MG63 (cell line): ENCODE data around the gene PRDM8. TPM values are rescaled to one million over a fixed set of nuclear protein-coding genes. Genes with fewer than 3 reads are reported as not detected.

ENCODE experiments used
- DNase-seq: peaks from one replicate; pipeline ENCODE4 v3.0.0-alpha.2; 2020
- H3K27me3 ChIP-seq: fragments of 250-450 bp; sonication (Bioruptor Pico); 2 replicates; pipeline ENCODE4 v1.5.1; 2020; ENCODE audit warnings: mild to moderate bottlenecking, moderate library complexity
- H3K36me3 ChIP-seq: fragments of 250-450 bp; sonication (Bioruptor Pico); 2 replicates; pipeline ENCODE4 v1.5.1; 2020; ENCODE audit warnings: mild to moderate bottlenecking, moderate library complexity
- H3K4me3 ChIP-seq: fragments of 250-450 bp; sonication (Bioruptor Pico); 2 replicates; pipeline ENCODE4 v1.5.1; 2020; ENCODE audit warnings: mild to moderate bottlenecking, moderate library complexity
- H3K9me3 ChIP-seq: fragments of 250-450 bp; sonication (Bioruptor Pico); 2 replicates; pipeline ENCODE4 v1.5.1; 2020; ENCODE audit warnings: mild to moderate bottlenecking, moderate library complexity
- total RNA-seq: library from RNA; depleted of rRNA; stranded (reverse); fragments of >200 nt; shearing (Covaris generic); gene quantifications from 2 replicates; pipeline ENCODE4 v1.2.3, GENCODE V29; 2014; ENCODE audit warnings: low replicate concordance

Gene PRDM8
- total RNA-seq, 1 experiment from 2014 or later, result 3.6 TPM

DNA sequence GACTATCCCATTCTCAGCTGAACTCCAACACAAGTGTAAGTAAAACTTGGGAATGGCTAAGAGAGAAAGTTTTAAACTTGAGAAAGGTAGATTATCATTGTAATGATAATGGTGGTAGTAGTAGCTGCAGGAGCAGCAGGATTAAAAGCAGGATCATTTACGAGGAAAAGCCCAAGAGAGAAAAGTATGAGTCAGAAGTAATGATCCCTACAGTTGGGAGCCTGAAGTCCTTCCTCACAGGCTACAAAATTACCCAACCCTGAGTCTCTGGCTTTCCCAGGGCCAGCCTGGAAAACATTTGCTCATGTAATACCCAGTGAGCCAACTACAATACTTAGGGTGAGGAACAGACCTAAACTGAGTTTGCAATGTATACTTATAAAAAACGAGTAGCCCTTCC lies 4.4 kb upstream of the PRDM8 start:
- Histone ChIP-seq H3K4me3 (no peak overlapping the region), H3K27me3 (no peaks in the 10 kb centered on the region), H3K36me3 (no peaks in the 10 kb centered on the region; the same call in 1 of the 2 replicates), H3K9me3 (no peaks in the 10 kb centered on the region)
- DNase-seq, result peak; percentile 60

- H3K9me3 ChIP-seq, result no peaks in the 10 kb centered on the region
- no peak overlapping the region for H3K4me3 ChIP-seq
- H3K36me3 ChIP-seq, result no peaks in the 10 kb centered on the region; the same call in 1 of the 2 replicates
- H3K27me3 ChIP-seq, result no peaks in the 10 kb centered on the region
- DNase-seq, result no peak
Observed at GRCh38 chr4:80195441-80196140, 1.7 kb upstream of the PRDM8 start.

GRCh38 chr4:80196259-80196921 lies 913 bp upstream of the PRDM8 start:
- DNase-seq, result no peak
- peak overlapping the region; percentile 52 for H3K4me3 ChIP-seq
- no peaks in the 10 kb centered on the region for H3K9me3 ChIP-seq

GRCh38 chr4:80197601-80198440 lies 518 bp downstream of the PRDM8 start:
- Histone ChIP-seq H3K4me3 (peak overlapping the region; percentile 52), H3K27me3 (no peaks in the 10 kb centered on the region)
- DNase-seq, result peak; percentile 43

More at GRCh38 chr4:80196259-80196921, 913 bp upstream of the PRDM8 start:
- Histone ChIP-seq H3K27me3 (no peaks in the 10 kb centered on the region), H3K36me3 (no peaks in the 10 kb centered on the region)

GRCh38 chr4:80198441-80198837 lies 1.1 kb downstream of the PRDM8 start:
- no peak for DNase-seq
- Histone ChIP-seq H3K27me3 (no peaks in the 10 kb centered on the region), H3K36me3 (no peaks in the 10 kb centered on the region), H3K9me3 (no peaks in the 10 kb centered on the region), H3K4me3 (peak overlapping the region; percentile 52)

More at GRCh38 chr4:80197601-80198440, 518 bp downstream of the PRDM8 start:
- Histone ChIP-seq H3K36me3 (no peaks in the 10 kb centered on the region), H3K9me3 (no peaks in the 10 kb centered on the region)

GRCh38 chr4:80199004-80199560 lies 1.8 kb downstream of the PRDM8 start:
- DNase-seq, result no peak
- no peaks in the 10 kb centered on the region for H3K36me3 ChIP-seq
- no peak overlapping the region for H3K4me3 ChIP-seq
- H3K9me3 ChIP-seq, result no peaks in the 10 kb centered on the region
- H3K27me3 ChIP-seq, result no peaks in the 10 kb centered on the region

DNA sequence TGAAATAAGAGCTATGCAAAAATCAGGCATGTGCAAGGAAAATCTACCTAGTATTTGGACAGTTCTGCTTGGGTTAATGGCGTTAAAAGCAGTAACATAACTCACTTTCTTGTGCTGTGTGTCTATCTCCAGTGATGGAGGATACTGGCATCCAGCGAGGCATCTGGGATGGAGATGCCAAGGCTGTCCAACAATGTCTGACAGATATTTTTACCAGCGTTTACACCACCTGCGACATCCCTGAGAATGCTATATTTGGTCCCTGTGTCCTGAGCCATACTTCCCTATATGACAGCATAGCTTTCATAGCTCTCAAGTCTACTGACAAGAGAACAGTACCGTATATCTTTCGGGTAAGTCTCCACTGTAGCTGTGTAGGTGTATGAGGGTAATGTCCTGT lies 2.6 kb downstream of the PRDM8 start:
- H3K36me3 ChIP-seq, result no peaks in the 10 kb centered on the region
- DNase-seq, result no peak
- H3K9me3 ChIP-seq, result no peaks in the 10 kb centered on the region
- no peak overlapping the region for H3K4me3 ChIP-seq
- no peaks in the 10 kb centered on the region for H3K27me3 ChIP-seq

DNA sequence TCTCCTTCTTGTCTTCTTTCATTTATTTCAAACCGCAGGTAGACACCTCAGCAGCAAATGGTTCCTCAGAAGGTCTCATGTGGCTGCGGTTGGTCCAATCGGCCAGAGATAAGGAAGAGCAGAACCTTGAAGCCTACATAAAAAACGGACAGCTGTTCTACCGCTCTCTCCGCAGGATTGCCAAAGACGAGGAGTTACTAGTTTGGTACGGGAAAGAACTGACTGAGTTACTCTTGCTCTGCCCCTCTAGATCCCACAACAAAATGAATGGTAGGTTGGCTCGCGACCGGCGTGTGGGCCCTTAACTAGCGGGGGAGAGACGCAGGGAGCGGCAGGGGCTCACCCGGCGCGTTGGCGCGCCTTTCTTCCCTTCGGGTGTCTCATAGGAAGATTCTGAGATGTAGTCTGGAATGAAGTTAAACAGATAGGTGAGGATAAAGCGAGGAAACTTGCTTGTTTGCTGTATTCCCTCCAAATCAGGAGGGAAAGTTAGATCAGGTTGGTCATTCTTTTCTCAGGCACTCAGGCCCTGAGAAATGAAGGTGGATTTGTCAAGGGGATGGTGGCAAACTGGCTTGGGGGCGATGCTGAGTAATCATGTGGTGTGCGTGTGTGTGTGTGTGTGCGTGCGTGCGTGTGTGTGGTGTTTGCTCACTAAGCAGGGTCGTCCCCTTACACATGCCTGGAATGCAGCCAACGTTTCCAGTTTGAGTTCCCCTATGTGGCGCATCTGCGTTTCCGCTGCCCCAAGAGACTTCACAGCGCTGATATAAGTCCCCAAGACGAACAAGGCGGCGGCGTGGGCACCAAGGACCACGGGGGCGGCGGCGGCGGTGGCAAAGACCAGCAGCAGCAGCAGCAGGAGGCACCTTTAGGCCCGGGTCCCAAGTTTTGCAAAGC lies 4.2 kb downstream of the PRDM8 start:
- Histone ChIP-seq H3K9me3 (no peaks in the 10 kb centered on the region), H3K27me3 (no peaks in the 10 kb centered on the region), H3K4me3 (peak overlapping the region; percentile 57), H3K36me3 (no peaks in the 10 kb centered on the region)
- DNase-seq, result no peak

GRCh38 chr4:80202190-80202711 lies 4.9 kb downstream of the PRDM8 start:
- H3K36me3 ChIP-seq, result no peaks in the 10 kb centered on the region
- H3K27me3 ChIP-seq, result no peaks in the 10 kb centered on the region
- no peaks in the 10 kb centered on the region for H3K9me3 ChIP-seq
- peak overlapping the region; percentile 57 for H3K4me3 ChIP-seq
- DNase-seq, result peak; percentile 77

- peak overlapping the region; percentile 57 for H3K4me3 ChIP-seq
- no peaks in the 10 kb centered on the region for H3K36me3 ChIP-seq
- DNase-seq, result peak; percentile 34
- H3K27me3 ChIP-seq, result no peaks in the 10 kb centered on the region
- H3K9me3 ChIP-seq, result no peaks in the 10 kb centered on the region
Observed at GRCh38 chr4:80202741-80203553, 5.6 kb downstream of the PRDM8 start.

DNA sequence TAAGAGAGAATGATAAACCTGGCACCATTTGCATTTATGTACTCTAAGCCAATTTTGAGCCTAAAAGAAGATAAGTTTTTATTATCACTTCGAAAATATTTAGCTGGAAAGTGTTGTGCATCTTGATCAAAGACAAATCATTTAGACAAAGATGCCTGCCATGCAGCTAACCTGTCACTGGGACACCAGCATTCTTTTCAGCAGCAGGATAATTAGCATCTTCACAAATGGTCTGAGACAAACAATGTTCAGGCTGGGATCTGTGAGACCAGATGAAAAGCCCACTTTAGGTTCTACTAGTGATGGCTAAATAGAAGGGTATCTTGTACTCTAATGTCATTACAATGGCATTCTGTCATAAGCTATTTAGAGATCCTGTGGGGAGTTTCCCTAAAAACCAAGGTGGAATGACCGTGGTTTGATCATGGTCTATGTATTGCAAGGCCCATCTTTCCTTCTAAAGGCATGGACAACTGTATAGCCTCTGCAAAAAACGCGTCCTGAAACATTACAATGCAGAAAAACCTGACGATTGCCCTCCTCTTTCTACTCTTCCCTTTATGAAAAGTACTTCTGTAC lies 7.2 kb downstream of the PRDM8 start:
- DNase-seq, result no peak
- Histone ChIP-seq H3K27me3 (no peaks in the 10 kb centered on the region), H3K9me3 (no peaks in the 10 kb centered on the region), H3K4me3 (no peak overlapping the region), H3K36me3 (no peaks in the 10 kb centered on the region)

- no peaks in the 10 kb centered on the region for H3K9me3 ChIP-seq
- no peaks in the 10 kb centered on the region for H3K27me3 ChIP-seq
- no peaks in the 10 kb centered on the region for H3K36me3 ChIP-seq
- no peak overlapping the region for H3K4me3 ChIP-seq
- DNase-seq, result no peak
Observed at GRCh38 chr4:80206111-80206510, 8.8 kb downstream of the PRDM8 start.

DNA sequence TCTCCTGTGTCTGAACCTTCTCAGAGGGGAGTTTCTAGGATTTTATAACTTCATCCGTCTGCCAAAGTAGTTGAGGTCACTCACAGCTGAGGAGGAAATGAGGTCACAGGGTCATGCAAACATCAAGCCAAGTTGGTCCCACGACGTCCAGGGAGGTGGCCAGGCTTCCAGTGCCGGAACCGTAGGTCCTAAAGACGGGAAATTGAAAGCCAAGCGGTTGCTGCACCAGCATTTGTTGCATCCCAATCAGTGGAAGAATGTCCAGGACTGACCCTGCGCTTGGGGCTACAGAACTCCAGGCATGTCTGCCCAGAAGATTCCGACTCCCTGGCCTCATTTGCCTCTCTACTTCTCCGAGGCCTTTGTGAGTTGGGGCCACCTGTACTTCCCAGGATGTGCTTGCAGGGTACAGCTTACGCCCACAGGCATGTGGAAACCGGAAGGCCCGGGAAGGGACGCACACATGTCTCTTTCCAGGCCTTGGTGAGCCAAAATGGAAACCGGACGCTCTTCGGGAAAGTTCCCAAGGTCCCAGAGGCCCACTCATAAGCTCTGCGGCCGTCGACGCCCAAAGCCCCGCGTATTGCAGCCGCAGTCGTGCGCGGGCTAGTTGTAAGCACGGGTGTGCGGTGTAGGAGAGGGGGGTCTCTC lies 9.3 kb downstream of the PRDM8 start:
- Histone ChIP-seq H3K4me3 (no peak overlapping the region), H3K36me3 (no peaks in the 10 kb centered on the region), H3K27me3 (no peaks in the 10 kb centered on the region), H3K9me3 (no peaks in the 10 kb centered on the region)
- DNase-seq, result no peak

GRCh38 chr4:80207172-80207583 lies 9.9 kb downstream of the PRDM8 start:
- no peak overlapping the region for H3K4me3 ChIP-seq
- no peaks in the 10 kb centered on the region for H3K27me3 ChIP-seq
- DNase-seq, result no peak
- no peaks in the 10 kb centered on the region for H3K36me3 ChIP-seq
- H3K9me3 ChIP-seq, result no peaks in the 10 kb centered on the region
